ENCODE data around the gene HEMK1.

The HEMK1 gene

GRCh38 chr3:50577348-50577747 is 8.0 kb downstream of the HEMK1 start:
- DNase-seq, result no peak

GRCh38 chr3:50580683-50581458 is 11.5 kb downstream of the HEMK1 start:
- no peak for DNase-seq

GRCh38 chr3:50581459-50581842 is 12.1 kb downstream of the HEMK1 start:
- no peak for DNase-seq

GRCh38 chr3:50582083-50582482 is 12.8 kb downstream of the HEMK1 start:
- no peak for DNase-seq

- no peak for DNase-seq
Observed at GRCh38 chr3:50583897-50584296, 14.6 kb downstream of the HEMK1 start.

- no peak for DNase-seq
Observed at GRCh38 chr3:50584391-50584790, 15.1 kb downstream of the HEMK1 start.

GRCh38 chr3:50585919-50586762 is 16.8 kb downstream of the HEMK1 start:
- DNase-seq, result no peak

GRCh38 chr3:50586763-50587070 is 17.4 kb downstream of the HEMK1 start:
- DNase-seq, result no peak

- DNase-seq, result no peak
Observed at GRCh38 chr3:50587373-50587772, 18.1 kb downstream of the HEMK1 start.

GRCh38 chr3:50587806-50588758 is 18.8 kb downstream of the HEMK1 start:
- no peak for DNase-seq

- DNase-seq, result no peak
Observed at GRCh38 chr3:50588759-50589433, 19.6 kb downstream of the HEMK1 start.

- no peak for DNase-seq
Observed at GRCh38 chr3:50591196-50591741, 21.9 kb downstream of the HEMK1 start.

- no peak for DNase-seq
Observed at GRCh38 chr3:50592568-50592967, 23.2 kb downstream of the HEMK1 start.

- DNase-seq, result no peak
Observed at GRCh38 chr3:50594253-50594785, 25.0 kb downstream of the HEMK1 start.

- no peak for DNase-seq
Observed at GRCh38 chr3:50599115-50599715, 29.9 kb downstream of the HEMK1 start.

GRCh38 chr3:50599716-50600118 is 30.4 kb downstream of the HEMK1 start:
- no peak for DNase-seq

GRCh38 chr3:50600141-50600753 is 30.9 kb downstream of the HEMK1 start:
- DNase-seq, result no peak

- DNase-seq, result peak; percentile 96
Observed at GRCh38 chr3:50600841-50601591, 31.7 kb downstream of the HEMK1 start.

GRCh38 chr3:50602595-50603191 is 33.4 kb downstream of the HEMK1 start:
- peak; percentile 58 for DNase-seq

Data from femur (tissue), 1 donor.